Skeletal muscle cell (primary cell): ENCODE results near the gene GRAMD1A.
"Not testable (repeated sequence)": the region's sequence is repeated elsewhere in the genome, so short reads cannot be mapped to it uniquely, and the experiment has no call there.

Experiments used
- DNase-seq: peaks from one replicate; pipeline ENCODE4 v3.0.0-alpha.2; 2010; ENCODE audit warnings: low read depth
- H3K4me3 ChIP-seq: 2 replicates; pipeline ENCODE4 v1.5.1; 2011; ENCODE audit warnings: low read depth, mild to moderate bottlenecking, control low read depth, low read length, moderate library complexity

The GRAMD1A gene

GRCh38 chr19:35000338-35000646 lies 169 bp downstream of the GRAMD1A start:
- no peak for DNase-seq
- H3K4me3 ChIP-seq: peak overlapping the region; percentile 81

GRCh38 chr19:35000647-35001501 lies 751 bp downstream of the GRAMD1A start:
- H3K4me3 ChIP-seq: peak overlapping the region; percentile 81
- DNase-seq: peak; percentile 8

DNA sequence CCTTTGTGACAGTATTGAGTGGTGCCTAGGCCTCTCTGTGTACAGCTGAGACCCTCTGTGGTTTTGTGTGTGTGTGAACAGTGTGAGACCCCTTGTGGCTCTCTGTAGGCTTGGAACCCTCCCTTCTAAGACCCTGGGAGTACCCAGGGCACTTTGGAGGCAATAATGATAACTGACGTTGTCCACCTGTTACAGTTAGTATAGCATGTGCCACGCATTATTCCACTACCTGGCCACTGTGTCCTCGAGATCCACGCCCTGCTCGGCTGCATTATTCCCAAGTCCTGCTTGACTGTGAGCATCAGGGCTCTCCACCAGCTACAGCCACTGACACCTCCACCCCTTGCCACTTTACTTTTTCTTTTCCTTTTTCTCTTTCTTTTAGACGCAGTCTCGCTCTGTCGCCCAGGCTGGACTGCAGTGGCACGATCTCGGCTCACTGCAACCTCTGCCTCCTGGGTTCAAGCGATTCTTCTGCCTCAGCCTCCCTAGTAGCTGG lies 2.0 kb downstream of the GRAMD1A start:
- no peak overlapping the region for H3K4me3 ChIP-seq
- no peak for DNase-seq

DNA sequence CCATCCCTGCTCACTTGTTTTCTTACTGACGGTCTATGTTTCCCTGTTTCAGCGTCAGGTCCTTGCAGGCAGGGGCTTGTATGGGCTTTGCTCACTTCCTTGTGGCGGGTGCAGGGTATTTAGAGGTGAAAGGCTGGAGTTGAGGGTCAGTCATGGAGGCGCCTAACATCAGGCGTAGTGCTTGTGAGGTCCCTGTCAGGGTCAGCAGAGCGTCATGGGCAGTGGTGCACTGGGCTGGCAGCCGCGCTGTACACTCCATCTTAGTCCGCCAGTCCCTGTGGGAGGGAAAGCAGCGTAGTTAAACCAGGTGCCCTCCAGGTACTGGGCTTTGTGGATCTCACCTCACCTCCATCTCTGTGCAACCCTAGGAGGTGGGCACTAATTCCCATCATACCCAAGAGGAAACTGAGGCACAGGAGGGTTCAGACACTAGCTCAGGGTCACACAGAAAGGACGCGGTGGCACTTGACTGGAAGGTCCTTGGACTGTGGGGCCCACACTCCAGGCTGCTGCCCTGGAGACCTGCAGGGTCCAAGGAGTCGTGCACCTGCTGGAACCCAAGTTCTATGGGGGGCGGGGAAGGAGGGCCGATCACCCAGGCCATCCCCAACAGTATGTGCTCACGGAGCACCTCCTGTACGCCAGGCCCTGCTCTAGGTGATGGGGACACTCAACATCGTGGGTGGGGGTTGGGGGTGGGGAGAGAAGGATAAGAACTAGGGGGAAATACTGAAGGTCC lies 4.6 kb downstream of the GRAMD1A start:
- H3K4me3 ChIP-seq: no peak overlapping the region
- DNase-seq: no peak

DNA sequence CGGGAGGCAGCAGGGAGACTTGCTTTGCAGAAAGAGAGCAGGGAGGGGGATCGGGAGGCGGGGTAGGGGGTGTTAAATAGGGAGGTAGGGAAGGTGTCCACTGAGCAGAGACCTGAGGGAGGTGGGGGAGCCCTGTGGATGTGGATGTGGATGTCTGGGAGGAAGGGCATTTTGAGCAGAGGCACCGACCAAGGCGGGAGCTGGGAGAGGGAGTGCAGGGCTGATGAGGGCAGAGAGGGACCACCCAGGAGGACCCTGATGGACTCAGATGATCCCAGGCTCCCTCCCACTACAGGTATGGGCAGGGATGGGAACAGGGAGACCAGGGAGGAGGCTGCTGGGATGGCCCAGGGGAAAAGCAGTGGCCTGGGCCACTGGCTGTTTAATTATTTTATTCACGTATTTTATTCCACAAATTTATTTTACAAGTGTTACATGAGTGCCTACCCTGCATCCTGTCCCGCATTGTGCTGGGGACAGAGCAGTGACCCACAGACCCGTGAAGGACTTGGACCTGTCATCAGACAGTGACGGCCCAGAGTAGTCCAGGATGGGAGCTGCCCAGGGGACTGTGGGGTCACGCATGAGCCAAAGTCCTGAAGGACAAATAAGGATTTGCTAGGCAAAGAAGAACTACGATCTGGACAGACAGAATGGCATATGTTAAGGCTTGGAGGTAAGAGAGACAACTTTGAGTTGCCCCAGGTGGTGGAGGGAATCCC lies 5.3 kb downstream of the GRAMD1A start:
- DNase-seq: no peak
- H3K4me3 ChIP-seq: no peak overlapping the region

GRCh38 chr19:35006007-35006341 lies 5.9 kb downstream of the GRAMD1A start:
- H3K4me3 ChIP-seq: not testable (repeated sequence)

DNA sequence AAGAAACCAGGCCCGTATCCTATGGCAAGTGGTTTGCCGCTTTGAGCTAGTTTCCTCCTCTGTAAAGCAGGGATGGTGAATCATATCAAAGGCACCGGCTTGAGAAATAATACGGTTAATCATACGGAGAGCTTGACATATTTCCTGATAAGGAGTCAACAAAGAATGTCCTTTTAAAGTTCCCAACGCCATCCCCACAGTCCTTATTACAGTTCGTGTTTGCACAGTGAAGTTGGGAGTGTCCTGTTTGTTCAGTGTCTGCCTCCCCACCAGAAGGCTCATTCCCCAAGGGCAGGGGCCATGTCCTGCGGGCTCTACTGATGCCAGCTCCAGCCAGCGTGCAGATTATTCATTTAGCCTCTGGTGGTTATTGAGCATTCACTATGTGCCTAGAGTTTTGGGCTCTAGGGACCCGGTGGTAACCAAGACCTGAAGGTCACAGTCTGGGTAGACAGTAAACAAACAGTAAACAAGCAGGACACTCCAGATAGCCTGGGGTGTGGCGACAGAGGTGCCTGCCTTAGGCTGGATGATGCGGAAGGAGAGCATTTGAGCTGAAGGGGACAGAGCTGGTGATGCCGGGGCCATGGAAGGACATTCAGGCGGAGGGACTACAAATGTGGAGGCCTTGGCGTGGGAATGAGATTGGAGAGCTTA lies 6.3 kb downstream of the GRAMD1A start:
- H3K4me3 ChIP-seq: no peak overlapping the region
- DNase-seq: no peak

More at GRCh38 chr19:35006007-35006341, 5.9 kb downstream of the GRAMD1A start:
- DNase-seq: not testable (repeated sequence)

GRCh38 chr19:35006999-35007365 lies 6.9 kb downstream of the GRAMD1A start:
- H3K4me3 ChIP-seq: no peak overlapping the region
- DNase-seq: no peak

DNA sequence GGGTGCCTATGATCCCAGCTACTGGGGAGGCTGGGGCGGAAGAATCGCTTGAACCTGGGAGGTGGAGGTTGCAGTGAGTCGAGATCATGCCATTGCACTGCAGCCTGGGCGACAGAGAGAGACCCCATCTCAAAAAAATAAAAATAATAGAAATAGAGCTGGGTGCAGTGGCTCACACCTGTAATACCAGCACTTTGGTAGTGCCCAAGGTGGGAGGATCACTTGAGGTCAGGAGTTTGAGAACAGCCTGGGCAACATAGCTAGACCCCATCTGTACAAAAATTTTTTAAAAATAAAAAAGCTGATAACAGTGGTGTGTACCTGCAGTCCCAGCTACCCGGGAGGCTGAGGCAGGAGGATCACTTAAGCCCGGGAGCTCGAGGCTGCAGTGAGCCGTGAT lies 7.3 kb downstream of the GRAMD1A start:
- not testable (repeated sequence) for H3K4me3 ChIP-seq, DNase-seq

GRCh38 chr19:35008891-35009341 lies 8.8 kb downstream of the GRAMD1A start:
- DNase-seq: no peak

GRCh38 chr19:35009424-35010415 lies 9.6 kb downstream of the GRAMD1A start:
- no peak for DNase-seq
- no peak overlapping the region for H3K4me3 ChIP-seq

More at GRCh38 chr19:35008891-35009341, 8.8 kb downstream of the GRAMD1A start:
- no peak overlapping the region for H3K4me3 ChIP-seq

DNA sequence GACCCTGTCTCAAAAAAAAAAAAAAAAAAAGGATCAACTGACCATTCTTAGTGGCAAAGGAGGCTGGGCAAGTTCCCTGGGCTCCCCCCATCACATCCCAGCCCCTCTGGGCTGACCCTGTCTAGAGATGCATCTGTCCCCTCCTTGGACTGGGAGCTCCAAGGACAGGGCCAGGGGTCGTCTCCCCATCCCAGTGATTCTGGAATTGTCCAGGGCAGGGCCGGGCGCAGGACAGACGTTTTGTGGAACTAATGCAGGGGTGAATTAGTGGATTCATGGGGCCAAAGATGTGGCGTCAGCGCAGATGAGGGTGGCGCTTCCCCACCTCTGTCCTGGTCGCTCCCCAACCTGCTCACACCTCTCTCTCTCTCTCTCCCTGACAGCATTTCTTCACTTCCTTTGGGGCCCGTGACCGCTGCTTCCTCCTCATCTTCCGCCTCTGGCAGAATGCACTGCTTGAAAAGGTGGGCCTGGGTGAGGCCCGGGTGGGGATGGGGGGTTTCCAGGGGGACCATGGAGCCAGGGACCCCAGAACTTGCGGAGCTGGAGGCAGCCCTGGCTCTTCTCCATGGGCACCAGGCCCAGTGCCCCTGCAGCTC lies 11.1 kb downstream of the GRAMD1A start:
- no peak for DNase-seq

DNA sequence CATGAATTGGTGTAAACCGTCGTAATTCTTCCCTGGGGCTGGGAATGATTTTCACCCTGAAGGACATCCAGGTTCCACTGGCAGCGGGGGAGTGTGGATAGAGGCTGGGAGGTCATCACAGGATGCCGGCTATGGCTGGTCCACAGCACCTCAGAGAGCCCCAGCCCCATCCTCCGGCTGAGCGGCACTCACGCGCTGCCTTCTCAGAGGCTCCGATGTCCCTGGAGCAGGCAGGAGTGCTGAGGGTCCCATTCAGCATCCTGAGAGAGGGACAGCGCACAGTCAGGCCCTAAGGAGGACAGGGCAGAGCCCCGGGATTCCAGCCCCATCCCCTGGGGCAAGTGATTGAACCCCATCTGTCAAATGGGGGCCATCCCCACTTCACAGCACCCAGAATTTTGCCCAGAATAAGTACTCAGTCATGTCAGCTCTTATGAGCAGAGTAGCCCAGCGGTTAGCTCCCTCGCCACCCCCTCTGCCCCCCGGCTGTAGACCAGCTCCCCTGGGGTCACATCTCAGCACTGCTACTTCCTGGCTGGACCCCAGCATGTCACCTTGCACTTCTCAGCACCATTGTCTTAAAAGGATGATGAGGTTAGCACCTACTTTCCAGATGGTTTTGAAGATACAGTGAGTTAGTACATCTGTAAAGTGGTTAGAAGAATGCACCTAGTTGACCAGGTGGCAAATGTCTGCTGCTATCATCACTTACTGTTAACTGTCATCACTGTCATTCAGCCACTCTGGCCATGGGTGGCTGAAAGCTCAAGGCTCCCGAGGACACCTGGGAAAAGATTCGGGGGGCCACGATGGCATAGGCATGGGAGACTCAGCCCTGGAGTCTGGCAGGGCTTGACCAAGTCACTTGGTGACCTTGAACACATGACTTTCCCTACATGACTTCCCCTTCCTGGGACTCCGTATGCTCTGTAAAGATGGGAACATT lies 11.9 kb downstream of the GRAMD1A start:
- H3K4me3 ChIP-seq: no peak overlapping the region
- DNase-seq: no peak

More for the DNA sequence above, 11.1 kb downstream of the GRAMD1A start:
- H3K4me3 ChIP-seq: no peak overlapping the region

DNA sequence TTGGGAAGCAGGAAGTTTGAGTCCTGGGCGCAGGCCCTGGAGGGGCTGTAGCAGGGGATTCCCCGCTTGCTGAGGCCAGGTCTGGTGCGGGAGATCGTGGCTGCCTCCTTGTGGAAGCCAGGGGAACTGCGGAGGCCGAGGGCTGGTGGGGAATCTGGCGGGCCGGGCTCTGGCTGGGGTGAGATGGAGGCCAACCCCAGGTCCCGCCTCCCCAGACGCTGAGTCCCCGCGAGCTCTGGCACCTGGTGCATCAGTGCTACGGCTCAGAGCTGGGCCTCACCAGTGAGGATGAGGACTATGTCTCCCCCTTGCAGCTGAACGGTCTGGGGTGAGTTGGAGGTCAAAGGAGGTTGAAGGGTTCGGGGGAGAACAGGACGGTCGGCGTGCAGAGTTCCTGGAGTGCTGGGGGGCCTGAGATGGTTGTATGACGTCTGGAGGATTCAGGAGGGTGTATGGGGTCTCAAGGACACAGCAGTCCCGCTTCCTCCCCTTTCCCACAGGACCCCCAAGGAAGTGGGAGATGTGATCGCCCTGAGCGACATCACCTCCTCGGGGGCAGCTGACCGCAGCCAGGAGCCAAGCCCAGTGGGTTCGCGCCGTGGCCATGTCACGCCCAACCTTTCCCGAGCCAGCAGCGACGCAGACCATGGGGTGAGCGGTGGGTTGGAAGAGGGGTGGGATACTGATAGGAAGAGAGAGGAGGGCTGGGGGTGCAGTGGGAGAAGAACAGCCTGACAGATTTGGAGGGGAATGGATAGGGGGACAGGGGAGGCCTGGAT lies 13.1 kb downstream of the GRAMD1A start:
- no peak for DNase-seq
- no peak overlapping the region for H3K4me3 ChIP-seq

- H3K4me3 ChIP-seq: no peak overlapping the region
Observed at GRCh38 chr19:35013820-35014754, 14.0 kb downstream of the GRAMD1A start.

More at GRCh38 chr19:35013820-35014754, 14.0 kb downstream of the GRAMD1A start:
- DNase-seq: no peak
